Colonic mucosa (tissue), 4 donors: ENCODE results near the gene SCAF1. TPM values are rescaled to one million over a fixed set of nuclear protein-coding genes. Genes with fewer than 3 reads are reported as not detected.

Experiments used
- DNase-seq: peaks from one replicate; pipeline ENCODE4 v3.0.0-alpha.2; 2020
- H3K27ac ChIP-seq: fragments of 200-600 bp; one replicate; pipeline ENCODE4 v1.8.0; 2021
- H3K27me3 ChIP-seq: fragments of 200-600 bp; one replicate; pipeline ENCODE4 v1.8.0; 2021
- H3K36me3 ChIP-seq: fragments of 200-600 bp; one replicate; pipeline ENCODE4 v1.8.0; 2021
- H3K4me1 ChIP-seq: fragments of 200-600 bp; one replicate; pipeline ENCODE4 v1.8.0; 2021; ENCODE audit warnings: mild to moderate bottlenecking
- H3K4me3 ChIP-seq: fragments of 200-600 bp; one replicate; pipeline ENCODE4 v1.8.0; 2021
- H3K9ac ChIP-seq, 2 donors: one replicate each; pipeline ENCODE4 v1.7.0; 2013; ENCODE audit warnings: control low read depth in 2 of 2, low read depth in 2 of 2, low read length in 2 of 2
- H3K9me3 ChIP-seq: fragments of 200-600 bp; one replicate; pipeline ENCODE4 v1.8.0; 2021
- intact Hi-C: fragments of 100-400 bp; cut with DNase I; formaldehyde crosslinking; loops from one replicate; pipeline ENCODE4 v1.14.1; 2022
- total RNA-seq, 2 donors: library from RNA; stranded (reverse); fragmentation: NEBNext Ultra II Directional in 1 of 2; extraction: Animal tissue kit (Norgen Biotek cat#: 25700) in 1 of 2; gene quantifications; one replicate each; pipeline ENCODE4 v1.2.1, GENCODE V29; 2021
- TF ChIP-seq, protein P1 (sequence below): fragments of 200-600 bp; IDR thresholded peaks from one replicate; pipeline ENCODE4 v1.8.0; 2022; ENCODE audit warnings: antibody characterized with exemption, mild to moderate bottlenecking
- donor health status: healthy.
- donor health status: DM: no; HTN: no; CAD: no.
- donor health status: DM: no; HTN: no; CAD: no.

The SCAF1 gene
- total RNA-seq, 2 donors from 2014 or later = 54.2 to 85.7 TPM

DNA sequence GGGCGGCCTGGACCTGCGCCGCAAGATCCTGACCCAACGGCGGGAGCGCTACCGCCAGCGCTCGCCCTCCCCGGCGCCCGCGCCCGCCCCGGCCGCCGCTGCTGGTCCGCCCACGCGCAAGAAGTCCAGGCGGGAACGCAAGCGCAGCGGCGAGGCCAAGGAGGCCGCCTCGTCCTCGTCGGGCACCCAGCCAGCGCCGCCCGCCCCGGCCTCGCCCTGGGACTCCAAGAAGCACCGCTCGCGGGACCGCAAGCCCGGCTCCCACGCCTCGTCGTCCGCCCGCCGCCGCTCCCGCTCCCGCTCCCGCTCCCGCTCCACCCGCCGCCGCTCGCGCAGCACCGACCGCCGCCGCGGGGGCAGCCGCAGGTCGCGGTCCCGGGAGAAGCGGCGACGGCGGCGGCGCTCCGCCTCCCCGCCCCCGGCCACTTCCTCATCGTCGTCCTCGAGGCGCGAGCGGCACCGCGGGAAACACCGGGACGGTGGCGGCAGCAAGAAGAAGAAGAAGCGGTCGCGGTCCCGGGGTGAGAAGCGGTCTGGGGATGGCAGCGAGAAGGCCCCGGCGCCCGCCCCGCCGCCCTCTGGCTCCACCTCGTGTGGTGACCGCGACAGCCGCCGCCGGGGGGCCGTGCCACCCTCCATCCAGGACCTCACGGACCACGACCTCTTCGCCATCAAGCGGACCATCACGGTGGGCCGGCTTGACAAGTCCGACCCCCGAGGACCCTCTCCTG, 10.0 kb downstream of the SCAF1 start:
- no peaks in the 10 kb centered on the region for H3K27me3 ChIP-seq
- no peak overlapping the region for H3K4me3 ChIP-seq
- H3K4me1 ChIP-seq = no peaks in the 10 kb centered on the region
- DNase-seq = no peak
- H3K9me3 ChIP-seq = no peaks in the 10 kb centered on the region
- intact Hi-C loops = no loop called here
- H3K27ac ChIP-seq = no peak overlapping the region
- no peak overlapping the region for H3K9ac ChIP-seq
- peaks cover 28% of the 10 kb centered on the region for H3K36me3 ChIP-seq
- TF ChIP-seq, protein P1, sequence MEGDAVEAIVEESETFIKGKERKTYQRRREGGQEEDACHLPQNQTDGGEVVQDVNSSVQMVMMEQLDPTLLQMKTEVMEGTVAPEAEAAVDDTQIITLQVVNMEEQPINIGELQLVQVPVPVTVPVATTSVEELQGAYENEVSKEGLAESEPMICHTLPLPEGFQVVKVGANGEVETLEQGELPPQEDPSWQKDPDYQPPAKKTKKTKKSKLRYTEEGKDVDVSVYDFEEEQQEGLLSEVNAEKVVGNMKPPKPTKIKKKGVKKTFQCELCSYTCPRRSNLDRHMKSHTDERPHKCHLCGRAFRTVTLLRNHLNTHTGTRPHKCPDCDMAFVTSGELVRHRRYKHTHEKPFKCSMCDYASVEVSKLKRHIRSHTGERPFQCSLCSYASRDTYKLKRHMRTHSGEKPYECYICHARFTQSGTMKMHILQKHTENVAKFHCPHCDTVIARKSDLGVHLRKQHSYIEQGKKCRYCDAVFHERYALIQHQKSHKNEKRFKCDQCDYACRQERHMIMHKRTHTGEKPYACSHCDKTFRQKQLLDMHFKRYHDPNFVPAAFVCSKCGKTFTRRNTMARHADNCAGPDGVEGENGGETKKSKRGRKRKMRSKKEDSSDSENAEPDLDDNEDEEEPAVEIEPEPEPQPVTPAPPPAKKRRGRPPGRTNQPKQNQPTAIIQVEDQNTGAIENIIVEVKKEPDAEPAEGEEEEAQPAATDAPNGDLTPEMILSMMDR = no peak

DNA sequence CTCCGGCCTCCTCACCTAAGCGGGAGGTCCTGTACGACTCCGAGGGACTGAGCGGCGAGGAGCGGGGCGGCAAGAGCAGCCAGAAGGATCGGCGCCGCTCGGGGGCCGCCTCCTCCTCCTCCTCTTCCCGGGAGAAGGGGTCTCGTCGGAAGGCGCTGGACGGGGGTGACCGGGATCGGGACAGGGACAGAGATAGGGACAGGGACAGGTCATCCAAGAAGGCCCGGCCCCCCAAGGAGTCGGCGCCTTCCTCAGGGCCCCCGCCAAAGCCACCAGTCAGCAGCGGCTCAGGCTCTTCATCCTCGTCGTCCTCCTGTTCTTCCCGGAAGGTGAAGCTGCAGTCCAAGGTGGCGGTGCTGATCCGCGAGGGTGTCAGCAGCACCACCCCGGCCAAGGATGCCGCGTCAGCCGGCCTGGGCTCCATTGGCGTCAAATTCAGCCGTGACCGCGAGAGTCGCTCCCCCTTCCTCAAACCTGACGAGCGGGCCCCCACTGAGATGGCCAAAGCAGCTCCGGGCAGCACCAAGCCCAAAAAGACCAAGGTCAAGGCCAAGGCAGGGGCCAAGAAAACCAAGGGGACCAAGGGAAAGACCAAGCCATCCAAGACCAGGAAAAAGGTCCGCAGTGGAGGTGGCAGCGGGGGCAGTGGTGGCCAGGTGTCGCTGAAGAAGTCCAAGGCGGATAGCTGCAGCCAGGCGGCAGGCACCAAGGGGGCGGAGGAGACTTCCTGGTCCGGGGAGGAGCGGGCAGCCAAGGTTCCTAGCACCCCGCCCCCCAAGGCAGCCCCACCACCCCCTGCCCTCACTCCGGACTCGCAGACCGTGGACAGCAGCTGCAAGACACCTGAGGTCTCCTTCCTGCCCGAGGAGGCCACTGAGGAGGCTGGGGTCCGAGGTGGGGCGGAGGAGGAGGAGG, 10.8 kb downstream of the SCAF1 start:
- TF ChIP-seq, protein P1 = no peak
- Histone ChIP-seq H3K36me3 (peaks cover 28% of the 10 kb centered on the region), H3K4me1 (no peaks in the 10 kb centered on the region), H3K4me3 (no peak overlapping the region), H3K27ac (no peak overlapping the region), H3K9me3 (no peaks in the 10 kb centered on the region), H3K27me3 (no peaks in the 10 kb centered on the region), H3K9ac (no peak overlapping the region)
- DNase-seq = no peak
- intact Hi-C loops = no loop called here

DNA sequence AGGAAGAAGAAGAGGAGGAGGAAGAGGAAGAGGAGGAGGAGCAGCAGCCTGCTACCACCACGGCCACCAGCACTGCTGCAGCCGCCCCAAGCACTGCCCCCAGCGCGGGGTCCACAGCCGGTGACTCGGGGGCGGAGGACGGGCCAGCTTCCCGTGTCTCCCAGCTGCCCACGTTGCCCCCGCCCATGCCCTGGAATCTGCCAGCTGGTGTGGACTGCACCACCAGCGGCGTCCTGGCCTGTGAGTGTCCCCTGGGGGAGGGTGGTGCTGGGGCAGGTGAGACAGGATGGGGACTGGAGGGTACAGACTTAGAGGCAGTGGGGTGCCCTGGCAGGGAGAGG, 11.4 kb downstream of the SCAF1 start:
- intact Hi-C loops = no loop called here
- Histone ChIP-seq H3K27me3 (no peaks in the 10 kb centered on the region), H3K9ac (no peak overlapping the region), H3K36me3 (peaks cover 28% of the 10 kb centered on the region), H3K4me1 (no peaks in the 10 kb centered on the region), H3K9me3 (no peaks in the 10 kb centered on the region), H3K4me3 (no peak overlapping the region), H3K27ac (no peak overlapping the region)
- TF ChIP-seq, protein P1 = no peak
- no peak for DNase-seq

DNA sequence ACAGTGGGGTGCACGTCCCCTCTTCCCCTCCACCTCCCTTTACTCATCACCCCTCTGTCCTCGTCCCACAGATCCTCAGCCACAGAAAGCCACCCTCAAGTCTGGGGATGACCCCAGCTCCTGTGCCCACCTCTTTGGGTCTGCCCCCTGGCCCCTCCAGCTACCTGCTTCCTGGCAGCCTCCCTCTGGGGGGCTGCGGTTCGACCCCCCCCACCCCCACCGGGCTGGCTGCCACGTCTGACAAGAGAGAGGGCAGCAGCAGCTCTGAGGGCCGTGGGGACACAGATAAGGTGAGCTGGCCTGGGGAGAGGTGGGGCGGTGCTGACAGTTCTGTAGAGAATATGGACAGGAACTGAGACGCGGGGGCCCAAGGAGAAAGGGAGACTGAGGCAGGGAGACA, 12.6 kb downstream of the SCAF1 start:
- Histone ChIP-seq H3K27me3 (no peaks in the 10 kb centered on the region), H3K9ac (no peak overlapping the region), H3K9me3 (no peaks in the 10 kb centered on the region), H3K36me3 (peaks cover 32% of the 10 kb centered on the region), H3K4me3 (no peak overlapping the region), H3K4me1 (no peaks in the 10 kb centered on the region), H3K27ac (no peak overlapping the region)
- intact Hi-C loops = no loop called here
- no peak for DNase-seq
- TF ChIP-seq, protein P1 = no peak

DNA sequence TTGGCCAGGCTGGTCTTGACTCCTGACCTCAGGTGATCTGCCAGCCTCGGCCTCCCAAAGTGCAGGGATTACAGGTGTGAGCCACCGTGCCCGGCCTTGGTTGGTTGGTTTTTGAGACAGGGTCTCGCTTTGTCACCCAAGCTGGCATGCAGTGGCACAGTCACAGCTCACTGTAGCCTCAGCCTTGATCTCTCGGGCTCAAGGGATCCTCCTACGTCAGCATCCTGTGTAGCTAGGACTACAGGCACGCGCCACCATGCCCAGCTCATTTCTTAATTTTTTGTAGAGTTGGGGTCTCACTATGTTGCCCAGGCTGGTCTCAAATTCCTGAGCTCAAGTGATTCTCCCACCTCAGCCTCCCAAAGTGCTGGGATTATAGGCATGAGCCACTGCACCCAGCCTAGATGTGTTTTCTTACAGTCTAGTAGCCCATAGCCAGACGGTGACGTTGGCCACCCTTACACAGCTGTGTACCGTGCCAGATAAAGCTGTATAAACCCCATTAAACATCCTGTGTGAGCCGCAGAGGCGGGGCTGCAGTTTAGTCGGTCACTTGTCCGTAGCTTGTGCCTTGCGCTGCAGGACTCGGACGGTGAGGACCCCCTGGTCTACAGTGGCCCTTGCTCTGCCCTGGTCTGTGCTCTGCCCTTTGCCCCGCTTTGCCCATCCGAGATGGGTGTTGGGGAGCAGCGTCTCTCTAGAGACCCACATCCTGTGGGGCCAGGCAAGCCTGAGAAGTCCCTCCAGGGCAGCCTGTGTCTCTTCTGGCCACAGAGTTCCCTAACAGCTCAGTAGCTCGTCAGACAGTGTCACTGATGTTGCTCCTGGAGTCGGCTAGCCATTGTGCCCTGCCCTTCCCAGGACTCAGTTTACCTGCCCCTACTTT, 13.8 kb downstream of the SCAF1 start:
- intact Hi-C loops = no loop called here
- Histone ChIP-seq H3K27me3 (no peaks in the 10 kb centered on the region), H3K36me3 (peaks cover 32% of the 10 kb centered on the region), H3K4me1 (no peaks in the 10 kb centered on the region), H3K9me3 (no peaks in the 10 kb centered on the region), H3K4me3 (no peak overlapping the region), H3K27ac (no peak overlapping the region), H3K9ac (no peak overlapping the region)
- DNase-seq = no peak
- TF ChIP-seq, protein P1 = no peak
